HCEC 1CT (cell line): ENCODE measurements around the gene KSR2.

ENCODE experiments used
- DNase-seq: peaks from one replicate; pipeline ENCODE4 v3.0.0-alpha.2; 2017

The KSR2 gene

GRCh38 chr12:117855165-117855564 lies 113.6 kb downstream of the KSR2 start:
- no peak for DNase-seq

GRCh38 chr12:117854339-117855012 lies 114.3 kb downstream of the KSR2 start:
- DNase-seq = peak; percentile 40

GRCh38 chr12:117853600-117853999 lies 115.2 kb downstream of the KSR2 start:
- no peak for DNase-seq

DNA sequence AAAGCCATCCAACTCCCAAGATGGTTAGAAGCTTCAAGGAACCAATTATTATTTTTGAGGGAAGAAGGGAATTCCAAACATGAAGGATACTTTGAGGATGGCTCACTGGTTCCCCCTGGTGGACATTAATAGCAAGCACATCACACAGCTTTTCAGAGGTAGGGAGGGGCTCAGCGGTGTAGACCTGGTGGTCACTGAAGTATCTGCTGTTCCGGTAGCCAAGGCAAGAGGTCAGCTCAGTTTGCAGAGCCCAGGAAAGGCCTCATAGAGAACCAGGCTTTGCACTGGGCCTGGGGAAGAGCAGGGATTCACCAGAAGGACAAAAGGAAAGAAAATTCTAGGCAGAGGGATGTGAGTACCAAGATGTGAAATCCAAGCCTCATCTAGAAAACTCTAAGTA lies 118.7 kb downstream of the KSR2 start:
- DNase-seq = peak; percentile 41

DNA sequence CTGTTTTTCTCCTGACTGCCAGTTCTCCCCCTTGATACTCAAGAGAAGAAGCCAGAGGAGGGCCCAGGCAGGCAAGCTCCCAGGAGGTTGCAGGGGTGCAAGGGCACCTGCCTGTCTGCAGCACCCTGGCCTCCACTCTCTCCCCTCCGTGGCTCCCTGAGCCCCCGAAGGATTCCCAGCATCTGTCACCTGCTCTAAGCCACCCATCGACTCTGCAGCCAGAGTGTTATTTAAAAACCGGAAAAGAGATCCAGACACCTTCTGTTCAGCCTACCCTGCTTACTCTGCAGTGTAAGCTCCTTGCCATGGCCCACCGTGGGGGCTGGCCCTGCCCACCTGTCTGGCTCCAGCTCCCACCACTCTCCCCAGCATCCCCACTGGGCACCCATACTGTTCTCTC lies 121.4 kb downstream of the KSR2 start:
- DNase-seq = no peak

DNA sequence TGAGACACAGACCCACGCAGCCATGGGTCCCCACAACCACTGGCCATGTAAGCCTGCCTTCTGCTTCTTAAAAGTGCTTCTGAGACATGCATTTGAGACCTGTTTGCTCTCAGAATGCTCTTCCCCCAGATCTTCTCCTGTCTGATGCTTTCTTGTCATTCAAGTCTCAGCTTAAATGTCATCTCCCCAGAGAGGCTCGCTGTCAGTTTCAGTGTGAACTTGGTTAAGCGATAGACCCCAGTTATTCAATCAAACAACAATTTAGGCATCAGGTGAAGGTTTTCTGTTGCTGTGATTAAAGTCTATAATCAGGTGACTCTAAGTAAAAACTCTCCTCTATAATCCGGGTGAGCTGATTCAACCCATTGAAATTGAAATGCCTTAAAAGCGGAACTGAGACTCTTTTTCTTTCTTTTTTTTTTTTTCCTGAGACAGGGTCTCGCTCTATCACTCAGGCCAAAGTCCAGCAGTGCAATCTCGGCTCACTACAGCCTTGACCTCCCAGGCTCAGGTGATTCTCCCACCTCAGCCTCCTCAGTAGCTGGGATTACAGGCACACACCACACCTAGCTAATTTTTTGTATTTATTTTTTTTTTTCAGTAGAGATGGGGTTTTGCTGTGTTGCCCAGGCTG lies 123.4 kb downstream of the KSR2 start:
- no peak for DNase-seq

DNA sequence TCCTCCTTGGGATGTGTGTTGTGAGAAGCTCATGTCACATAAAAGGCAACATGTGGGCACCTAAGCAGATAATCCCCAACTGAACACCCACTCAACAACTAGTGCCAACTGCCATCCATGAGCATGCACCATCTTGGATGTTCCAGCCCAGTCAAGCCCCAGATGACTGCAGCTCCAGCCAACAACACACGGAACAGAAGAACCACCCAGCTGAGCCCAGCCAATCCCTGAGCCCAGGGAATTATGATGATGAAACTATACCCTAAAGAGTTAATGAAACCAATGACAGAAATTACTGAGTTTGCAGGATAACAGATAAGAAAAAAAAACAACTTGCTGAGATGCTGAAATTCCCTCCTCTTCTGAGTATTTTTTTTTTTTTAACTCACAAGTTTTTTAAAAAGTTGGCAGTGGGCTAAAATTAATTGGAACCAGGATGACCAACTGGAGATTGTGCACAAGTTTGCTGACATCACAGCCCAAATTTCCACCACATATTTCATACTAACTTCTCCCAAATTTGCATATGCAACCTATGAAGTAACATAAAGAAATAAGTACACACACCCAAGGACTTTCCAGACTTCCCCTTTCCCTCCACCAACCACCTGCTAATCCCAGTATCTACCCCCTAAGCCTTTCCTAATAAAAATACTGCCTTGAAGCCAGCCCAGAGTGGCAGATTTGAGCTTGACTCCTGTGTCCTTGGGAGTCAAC lies 124.5 kb downstream of the KSR2 start:
- DNase-seq = no peak

GRCh38 chr12:117842630-117843029 lies 126.2 kb downstream of the KSR2 start:
- no peak for DNase-seq

DNA sequence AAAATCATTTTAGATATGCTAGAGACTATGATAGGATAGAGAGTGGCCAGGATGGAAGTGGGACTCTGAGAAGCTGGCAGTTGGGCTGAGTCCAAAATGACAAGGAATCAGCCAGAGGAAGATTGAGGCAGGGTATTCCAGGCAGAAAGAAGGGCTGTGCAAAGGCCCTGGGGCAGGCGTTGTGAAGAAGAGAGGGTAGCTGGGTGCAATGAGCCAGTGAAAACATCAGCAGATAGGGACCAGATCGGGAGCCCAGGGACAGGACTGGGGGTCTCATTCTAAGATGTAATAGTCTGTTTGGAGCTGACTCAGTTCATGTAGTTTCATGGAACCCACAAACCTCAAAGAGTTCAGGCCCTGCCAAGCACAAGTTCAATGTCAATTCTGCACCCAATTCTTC lies 126.6 kb downstream of the KSR2 start:
- DNase-seq = no peak

- no peak for DNase-seq
These were observed 131.1 kb downstream of the KSR2 start for GRCh38 chr12:117837737-117838050.

DNA sequence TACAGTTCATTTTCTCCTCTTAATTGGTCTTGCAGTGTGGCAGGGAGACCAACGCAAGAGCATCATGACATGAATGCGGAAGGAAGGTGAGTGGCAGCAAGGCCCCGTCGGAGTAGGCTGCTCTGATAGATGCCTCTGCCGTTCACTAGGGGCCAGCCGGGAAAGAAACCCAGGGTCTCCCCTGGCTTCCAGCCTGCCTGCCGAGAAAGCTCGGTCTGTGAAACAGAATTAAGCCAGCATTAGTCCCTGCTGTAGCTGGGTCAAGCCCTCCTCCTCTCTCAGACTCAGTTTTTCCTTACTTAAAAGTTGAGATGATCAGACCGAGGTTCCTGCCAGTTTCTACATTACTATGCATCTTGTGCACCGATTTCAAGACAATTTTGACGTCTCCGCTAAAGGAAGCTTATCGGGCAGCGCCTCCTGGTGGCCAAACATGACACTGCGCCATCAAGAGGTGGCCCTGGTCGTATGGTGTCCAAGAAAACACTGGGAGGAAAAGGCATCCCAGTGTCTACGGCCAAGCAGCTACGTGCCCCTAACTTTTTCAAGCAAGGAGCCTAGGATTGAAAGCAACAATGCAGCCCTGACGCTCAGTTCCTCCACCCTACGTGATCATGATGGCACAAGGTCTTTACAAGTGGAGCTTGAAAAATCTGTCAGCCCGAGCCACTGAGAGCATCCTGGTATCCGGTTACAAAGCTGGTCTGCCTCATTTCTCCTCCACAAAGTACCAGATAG lies 131.6 kb downstream of the KSR2 start:
- DNase-seq = peak; percentile 47

DNA sequence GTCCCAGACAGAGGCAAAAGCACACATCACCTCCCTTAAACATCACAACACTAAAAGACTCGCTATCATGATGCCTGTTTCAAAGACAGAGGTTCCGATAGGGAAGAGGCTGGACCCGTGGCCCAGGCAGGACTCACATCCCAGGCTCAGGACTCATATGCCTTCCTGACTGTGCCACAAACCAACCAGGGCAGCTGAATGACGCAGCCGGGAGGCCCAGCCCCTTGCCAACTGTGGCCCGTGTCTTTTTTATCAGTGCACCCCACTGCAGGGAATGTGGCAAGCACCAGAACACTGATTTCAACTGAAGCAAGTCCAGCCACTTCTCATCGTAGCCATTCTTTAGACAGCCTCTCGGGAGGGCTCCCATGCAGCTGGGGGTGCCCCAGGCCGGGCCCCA lies 132.3 kb downstream of the KSR2 start:
- no peak for DNase-seq

DNA sequence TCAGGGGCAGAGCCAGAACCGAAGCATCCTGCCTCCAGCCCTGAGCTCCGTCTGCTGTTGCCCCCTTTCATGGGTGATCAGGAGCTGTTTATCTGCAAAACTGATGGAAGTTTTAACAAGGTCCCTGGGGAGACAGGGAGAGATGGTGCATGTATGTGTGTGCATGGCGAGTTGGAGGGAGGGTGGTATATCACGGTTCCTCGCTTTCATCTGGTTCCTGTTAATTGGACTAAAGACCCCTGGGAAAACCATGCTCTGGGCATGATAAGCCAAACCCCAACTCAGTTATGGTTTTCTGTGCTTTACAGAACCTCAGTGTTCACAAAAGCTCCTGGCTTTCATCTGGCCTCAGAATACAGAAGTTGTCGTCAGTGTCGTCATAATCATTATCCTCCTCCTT lies 133.6 kb downstream of the KSR2 start:
- no peak for DNase-seq

- peak; percentile 42 for DNase-seq
These were observed 136.0 kb downstream of the KSR2 start for GRCh38 chr12:117832459-117833457.

- no peak for DNase-seq
These were observed 138.3 kb downstream of the KSR2 start for GRCh38 chr12:117830471-117830870.

GRCh38 chr12:117829108-117829507 lies 139.7 kb downstream of the KSR2 start:
- DNase-seq = no peak

- DNase-seq = no peak
These were observed 141.1 kb downstream of the KSR2 start for GRCh38 chr12:117827660-117828059.

DNA sequence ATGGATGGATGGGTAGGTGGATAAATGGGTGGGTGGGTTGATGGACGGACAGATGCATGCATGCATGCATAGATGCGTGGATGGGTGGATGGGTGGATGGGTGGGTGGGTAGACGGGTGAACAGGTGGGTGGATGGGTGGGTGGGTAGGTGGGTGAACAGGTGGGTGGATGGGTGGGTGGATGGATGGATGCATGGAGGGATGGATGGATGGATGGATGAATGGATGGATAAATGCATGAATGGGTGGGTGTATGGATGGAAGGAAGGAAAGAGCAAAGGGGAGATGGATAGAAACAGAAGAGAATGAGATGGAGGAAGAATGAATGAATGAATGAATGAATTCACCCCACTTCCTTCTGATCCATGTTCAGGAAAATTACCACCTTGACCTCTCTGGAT lies 143.0 kb downstream of the KSR2 start:
- DNase-seq = no peak

DNA sequence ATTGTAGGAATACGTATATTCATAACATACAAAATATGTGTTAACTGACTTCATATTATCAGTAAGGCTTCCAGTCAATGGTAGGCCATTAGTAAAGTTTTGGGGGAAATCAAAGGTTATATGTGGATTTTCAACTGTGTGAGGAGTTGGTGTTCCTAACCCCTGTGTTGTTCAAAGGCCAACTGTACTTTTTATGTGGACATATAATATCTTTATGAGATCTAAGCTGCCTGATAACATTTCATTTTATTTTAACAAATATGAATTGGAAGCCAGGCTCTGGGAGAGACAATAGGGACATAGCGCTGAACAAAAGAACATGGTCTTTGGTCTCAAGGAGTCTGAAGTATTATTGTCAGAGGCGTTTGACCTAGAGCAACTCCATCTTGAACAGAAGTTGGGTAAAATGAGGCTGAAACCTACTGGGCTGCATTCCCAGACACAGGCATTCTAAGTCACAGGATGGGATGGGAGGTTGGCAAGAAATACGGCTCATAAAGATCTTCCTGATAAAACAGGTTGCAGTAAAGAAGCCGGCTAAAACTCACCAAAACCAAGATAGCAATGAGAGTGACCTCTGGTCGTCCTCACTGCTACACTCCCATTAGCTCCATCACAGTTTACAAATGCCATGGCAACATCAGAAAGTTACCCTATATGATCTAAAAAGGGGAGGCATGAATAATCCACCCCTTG lies 147.2 kb downstream of the KSR2 start:
- DNase-seq = no peak

GRCh38 chr12:117820216-117820907 lies 148.4 kb downstream of the KSR2 start:
- DNase-seq = no peak

DNA sequence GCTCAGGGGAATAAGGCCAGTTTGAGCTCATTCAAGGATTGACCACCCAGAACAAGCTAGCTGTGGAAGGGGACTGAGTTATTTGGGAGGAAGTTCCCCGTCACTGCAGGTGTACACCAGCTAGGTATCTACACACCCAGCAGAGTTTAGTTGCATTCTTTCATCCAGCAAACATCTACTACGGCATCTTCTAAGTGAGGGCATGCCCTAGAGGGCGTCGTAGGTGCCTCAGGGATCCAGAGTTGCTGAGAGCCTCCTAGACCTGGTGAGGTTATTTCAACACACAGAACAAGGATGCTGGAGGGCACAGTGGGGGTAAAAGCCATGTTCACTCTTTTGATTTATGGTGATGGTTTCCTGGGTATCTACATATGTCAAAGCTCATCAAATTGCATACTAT lies 149.6 kb downstream of the KSR2 start:
- DNase-seq = no peak
